WTC11 (cell line): ENCODE data around the gene NMRK1. TPM values are rescaled to one million over a fixed set of nuclear protein-coding genes. Genes with fewer than 3 reads are reported as not detected.

Source experiments
- ATAC-seq: fragments of 200-7000 bp; cut with Tn5 transposase; 2 replicates; pipeline ENCODE4 v1.10.0; 2021; ENCODE audit warnings: mild to moderate bottlenecking, moderate library complexity
- CTCF ChIA-PET: fragments of 300-600 bp; sonication (Branson Sonifier 250); formaldehyde crosslinking; loops from one replicate; lab custom pipeline; 2021; ENCODE audit warnings: antibody characterized with exemption; lab: Charles Lee
- POLR2A ChIA-PET: fragments of 350-600 bp; sonication (Branson Sonifier 250); formaldehyde crosslinking; loops from one replicate; lab custom pipeline; 2021; ENCODE audit warnings: antibody characterized with exemption; lab: Charles Lee
- DNase-seq: peaks from one replicate; pipeline ENCODE4 v3.0.0; 2021; ENCODE audit warnings: low spot score
- H3K27ac Mint-ChIP-seq: 2 replicates; pipeline ENCODE4 v1.8.0; 2021; ENCODE audit warnings: mixed read lengths
- H3K27me3 Mint-ChIP-seq: 2 replicates; pipeline ENCODE4 v1.8.0; 2021; ENCODE audit warnings: low read depth, mild to moderate bottlenecking, moderate library complexity, mixed read lengths
- H3K36me3 Mint-ChIP-seq: 2 replicates; pipeline ENCODE4 v1.8.0; 2021; ENCODE audit warnings: mixed read lengths
- H3K4me1 Mint-ChIP-seq: 2 replicates; pipeline ENCODE4 v1.8.0; 2022; ENCODE audit warnings: mixed read lengths
- H3K4me3 Mint-ChIP-seq: 2 replicates; pipeline ENCODE4 v1.8.0; 2021; ENCODE audit warnings: mild to moderate bottlenecking, moderate library complexity, mixed read lengths
- H3K9me3 Mint-ChIP-seq: 2 replicates; pipeline ENCODE4 v1.8.0; 2021; ENCODE audit warnings: mixed read lengths
- AR ChIP-seq: fragments of 250-450 bp; sonication (Bioruptor Pico); IDR thresholded peaks from 2 replicates; pipeline ENCODE4 v1.9.0; 2021; ENCODE audit warnings: mild to moderate bottlenecking
- ATF2 ChIP-seq: sonication (generic); formaldehyde crosslinking; IDR thresholded peaks from 2 replicates; pipeline ENCODE4 v1.8.1; 2022; ENCODE audit warnings: low read depth, missing genetic modification reagents, borderline replicate concordance
- ATF6 ChIP-seq: sonication (generic); formaldehyde crosslinking; IDR thresholded peaks from 2 replicates; pipeline ENCODE4 v1.8.1; 2023; ENCODE audit warnings: mild to moderate bottlenecking, missing genetic modification reagents
- E2F5 ChIP-seq: sonication (generic); formaldehyde crosslinking; IDR thresholded peaks from 2 replicates; pipeline ENCODE4 v1.8.1; 2022; ENCODE audit warnings: mild to moderate bottlenecking, moderate library complexity, missing genetic modification reagents
- EMX1 ChIP-seq: fragments of 250-450 bp; sonication (Bioruptor Pico); IDR thresholded peaks from 2 replicates; pipeline ENCODE4 v1.8.0; 2021; ENCODE audit warnings: mild to moderate bottlenecking
- ERG ChIP-seq: fragments of 250-450 bp; sonication (Bioruptor Pico); IDR thresholded peaks from 2 replicates; pipeline ENCODE4 v1.8.0; 2021; ENCODE audit warnings: mild to moderate bottlenecking
- ETV6 ChIP-seq: sonication (generic); formaldehyde crosslinking; IDR thresholded peaks from 2 replicates; pipeline ENCODE4 v1.8.1; 2022; ENCODE audit warnings: mild to moderate bottlenecking, missing genetic modification reagents
- FOXP4 ChIP-seq: sonication (generic); formaldehyde crosslinking; IDR thresholded peaks from 2 replicates; pipeline ENCODE4 v1.8.0; 2022; ENCODE audit warnings: mild to moderate bottlenecking, missing genetic modification reagents
- JUN ChIP-seq: sonication (generic); formaldehyde crosslinking; IDR thresholded peaks from 2 replicates; pipeline ENCODE4 v1.8.0; 2023; ENCODE audit warnings: mild to moderate bottlenecking, missing genetic modification reagents
- MAX ChIP-seq: sonication (generic); formaldehyde crosslinking; IDR thresholded peaks from 2 replicates; pipeline ENCODE4 v1.8.0; 2022; ENCODE audit warnings: mild to moderate bottlenecking, missing genetic modification reagents
- MLX ChIP-seq: sonication (generic); formaldehyde crosslinking; IDR thresholded peaks from 2 replicates; pipeline ENCODE4 v1.8.1; 2023; ENCODE audit warnings: mild to moderate bottlenecking, missing genetic modification reagents, moderate library complexity
- PRDM15 ChIP-seq: sonication (generic); formaldehyde crosslinking; IDR thresholded peaks from 2 replicates; pipeline ENCODE4 v1.8.0; 2022; ENCODE audit warnings: missing genetic modification reagents
- RELA ChIP-seq: sonication (generic); formaldehyde crosslinking; IDR thresholded peaks from 2 replicates; pipeline ENCODE4 v1.8.1; 2022; ENCODE audit warnings: missing genetic modification reagents, mild to moderate bottlenecking, borderline replicate concordance
- RORB ChIP-seq: fragments of 250-450 bp; sonication (Bioruptor Pico); IDR thresholded peaks from 2 replicates; pipeline ENCODE4 v1.9.0; 2021; ENCODE audit warnings: mild to moderate bottlenecking
- TEAD1 ChIP-seq: sonication (generic); formaldehyde crosslinking; IDR thresholded peaks from 2 replicates; pipeline ENCODE4 v1.8.0; 2022; ENCODE audit warnings: mild to moderate bottlenecking, missing genetic modification reagents
- ZNF121 ChIP-seq: sonication (generic); formaldehyde crosslinking; IDR thresholded peaks from 2 replicates; pipeline ENCODE4 v1.8.0; 2023; ENCODE audit warnings: missing genetic modification reagents
- ZNF423 ChIP-seq: fragments of 250-450 bp; sonication (Bioruptor Pico); IDR thresholded peaks from 2 replicates; pipeline ENCODE4 v2.1.2; 2022; ENCODE audit warnings: mild to moderate bottlenecking, moderate library complexity
- ZNF671 ChIP-seq: fragments of 250-450 bp; sonication (Bioruptor Pico); IDR thresholded peaks from 2 replicates; pipeline ENCODE4 v1.8.0; 2021; ENCODE audit warnings: mild to moderate bottlenecking
- ZSCAN18 ChIP-seq: fragments of 250-450 bp; sonication (Bioruptor Pico); IDR thresholded peaks from 2 replicates; pipeline ENCODE4 v2.1.2; 2022; ENCODE audit warnings: mild to moderate bottlenecking, moderate library complexity
- total RNA-seq: library from RNA; stranded (reverse); gene quantifications from 3 replicates; pipeline ENCODE4 v1.2.3, GENCODE V29; 2021

NMRK1 gene
- total RNA-seq, 1 experiment from 2014 or later: 14.5 TPM

GRCh38 chr9:75108571-75108970, 20.6 kb upstream of the NMRK1 start:
- Mint-ChIP-seq H3K36me3 (no peaks in the 10 kb centered on the region), H3K27me3 (no peaks in the 10 kb centered on the region), H3K27ac (no peak overlapping the region), H3K9me3 (no peaks in the 10 kb centered on the region), H3K4me3 (no peak overlapping the region), H3K4me1 (peaks cover 6% of the 10 kb centered on the region)
- POLR2A ChIA-PET: no interaction called here
- ATAC-seq: no peak
- no peak for DNase-seq
- CTCF ChIA-PET: interaction anchor here (1.2 kb wide), 1 partner anchor 130 kb away, joined by 3 read pairs; no protein-coding TSS in a partner anchor
- TF ChIP-seq MAX (CRISPR knock-in tag) (no peak), JUN (CRISPR knock-in tag) (no peak), E2F5 (CRISPR knock-in tag) (no peak), MLX (no peak), AR (CRISPR knock-in tag) (no peak), ETV6 (CRISPR knock-in tag) (no peak), RELA (CRISPR knock-in tag) (no peak), ZSCAN18 (CRISPR knock-in tag) (no peak), ZNF121 (CRISPR knock-in tag) (no peak), FOXP4 (CRISPR knock-in tag) (no peak), ZNF671 (CRISPR knock-in tag) (no peak), ZNF423 (CRISPR knock-in tag) (no peak), ERG (CRISPR knock-in tag) (no peak)

- ATAC-seq (no peak), DNase-seq (no peak)
- H3K9me3 Mint-ChIP-seq: no peaks in the 10 kb centered on the region
- H3K27me3 Mint-ChIP-seq: no peaks in the 10 kb centered on the region
- H3K4me3 Mint-ChIP-seq: no peak overlapping the region
- H3K27ac Mint-ChIP-seq: no peak overlapping the region
- no peaks in the 10 kb centered on the region for H3K4me1 Mint-ChIP-seq
- POLR2A ChIA-PET: interaction anchor here (0.7 kb wide), 1 partner anchor 944 kb away, joined by 6 read pairs; no protein-coding TSS in a partner anchor
- CTCF ChIA-PET: interaction anchor here (1.0 kb wide), 1 partner anchor 79 kb away, joined by 4 read pairs; no protein-coding TSS in a partner anchor
- H3K36me3 Mint-ChIP-seq: no peaks in the 10 kb centered on the region
- TF ChIP-seq EMX1 (CRISPR knock-in tag): no peak
- no peak for TF ChIP-seq RORB (CRISPR knock-in tag)
- TF ChIP-seq PRDM15 (CRISPR knock-in tag): no peak
- no peak for TF ChIP-seq ATF2 (CRISPR knock-in tag)
- TF ChIP-seq ATF6 (CRISPR knock-in tag): no peak
- no peak for TF ChIP-seq TEAD1 (CRISPR knock-in tag)
Measured at GRCh38 chr9:75106857-75107256, 18.9 kb upstream of the NMRK1 start.
